ENCODE measurements around the gene MRPL42. TPM values are rescaled to one million over a fixed set of nuclear protein-coding genes. Genes with fewer than 3 reads are reported as not detected.

MRPL42 gene
- total RNA-seq, 1 donor from 2014 or later: 44.6 TPM

DNA sequence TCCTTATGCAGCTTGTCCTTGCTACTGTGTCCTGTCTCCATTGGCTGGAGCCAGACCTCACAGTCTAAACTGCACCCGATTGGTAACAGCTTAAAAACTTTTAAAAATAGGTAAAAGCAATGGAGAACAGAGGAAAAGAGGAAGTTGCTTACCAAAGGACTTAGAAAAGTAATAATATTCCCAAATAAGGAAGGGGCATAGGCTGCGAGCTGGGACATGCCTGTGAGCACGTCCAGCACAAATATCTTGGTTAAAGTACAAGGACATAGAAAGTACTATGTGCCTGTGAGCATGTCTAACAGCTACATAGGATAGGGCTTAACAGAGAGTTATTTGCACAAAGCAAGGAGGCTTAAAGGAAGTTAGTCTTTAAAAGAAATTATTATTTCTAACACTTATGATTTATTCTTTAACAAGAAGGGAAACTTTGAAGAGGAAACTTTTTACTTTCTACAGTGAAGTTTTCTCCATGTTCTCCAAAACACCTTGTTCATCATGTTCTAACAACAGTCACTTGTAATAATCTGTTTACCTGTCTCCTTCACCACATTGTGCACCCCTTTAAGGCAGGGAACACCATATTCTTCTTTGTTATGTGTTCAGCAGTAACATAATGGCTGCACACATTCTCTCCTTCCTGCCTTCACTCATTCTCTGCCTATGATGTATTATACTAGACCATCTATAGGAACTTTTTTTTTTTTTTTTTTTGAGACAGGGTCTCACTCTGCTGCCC is 15.7 kb upstream of the MRPL42 start:
- no peak overlapping the region for H3K27ac Mint-ChIP-seq
- POLR2A ChIA-PET: no interaction called here
- no peaks in the 10 kb centered on the region for H3K36me3 Mint-ChIP-seq (ENCODE audit: low read depth)
- no peak for DNase-seq
- no peak overlapping the region for H3K4me3 Mint-ChIP-seq
- ATAC-seq (ENCODE audit: low read depth): no peak
- intact Hi-C loops (cut with micrococcal nuclease): loop anchor here (1.0 kb wide), 1 partner anchor 9 kb away; no protein-coding TSS in a partner anchor
- no peak for TF ChIP-seq CTCF (IDR thresholded peaks at IDR 0.05)
- no peaks in the 10 kb centered on the region for H3K9me3 Mint-ChIP-seq
- peaks cover 19% of the 10 kb centered on the region for H3K4me1 Mint-ChIP-seq
- H3K27me3 Mint-ChIP-seq: no peaks in the 10 kb centered on the region
- CTCF ChIA-PET: interaction anchor here (1.1 kb wide), 1 partner anchor 32 kb away, joined by 3 read pairs; no protein-coding TSS in a partner anchor

GRCh38 chr12:93453633-93454032 is 13.7 kb upstream of the MRPL42 start:
- Mint-ChIP-seq H3K27me3 (no peaks in the 10 kb centered on the region), H3K4me3 (no peak overlapping the region), H3K36me3 (ENCODE audit: low read depth) (no peaks in the 10 kb centered on the region), H3K27ac (no peak overlapping the region), H3K9me3 (no peaks in the 10 kb centered on the region), H3K4me1 (peaks cover 15% of the 10 kb centered on the region)
- ATAC-seq (ENCODE audit: low read depth) (no peak), DNase-seq (no peak)
- TF ChIP-seq CTCF (IDR thresholded peaks at IDR 0.05): no peak
- ChIA-PET CTCF (no interaction called here), POLR2A (no interaction called here)
- intact Hi-C loops (cut with micrococcal nuclease): no loop called here

GRCh38 chr12:93456077-93456476 is 11.2 kb upstream of the MRPL42 start:
- Mint-ChIP-seq H3K9me3 (no peaks in the 10 kb centered on the region), H3K36me3 (ENCODE audit: low read depth) (no peaks in the 10 kb centered on the region), H3K27ac (no peak overlapping the region), H3K4me3 (no peak overlapping the region), H3K27me3 (no peaks in the 10 kb centered on the region), H3K4me1 (peaks cover 2% of the 10 kb centered on the region)
- CTCF ChIA-PET: no interaction called here
- POLR2A ChIA-PET: no interaction called here
- intact Hi-C loops (cut with micrococcal nuclease): no loop called here
- no peak for TF ChIP-seq CTCF (IDR thresholded peaks at IDR 0.05)
- DNase-seq (no peak), ATAC-seq (ENCODE audit: low read depth) (no peak)

GRCh38 chr12:93459097-93459496 is 8.2 kb upstream of the MRPL42 start:
- peaks cover 2% of the 10 kb centered on the region for H3K4me1 Mint-ChIP-seq
- no peak overlapping the region for H3K27ac Mint-ChIP-seq
- no peaks in the 10 kb centered on the region for H3K9me3 Mint-ChIP-seq
- POLR2A ChIA-PET: no interaction called here
- DNase-seq: no peak
- intact Hi-C loops (cut with micrococcal nuclease): no loop called here
- H3K27me3 Mint-ChIP-seq: no peaks in the 10 kb centered on the region
- H3K36me3 Mint-ChIP-seq (ENCODE audit: low read depth): no peaks in the 10 kb centered on the region
- no peak for ATAC-seq (ENCODE audit: low read depth)
- TF ChIP-seq CTCF (IDR thresholded peaks at IDR 0.05): no peak
- no peak overlapping the region for H3K4me3 Mint-ChIP-seq
- CTCF ChIA-PET: no interaction called here

GRCh38 chr12:93460003-93460402 is 7.3 kb upstream of the MRPL42 start:
- H3K9me3 Mint-ChIP-seq: no peaks in the 10 kb centered on the region
- H3K27me3 Mint-ChIP-seq: no peaks in the 10 kb centered on the region
- no peak for TF ChIP-seq CTCF (IDR thresholded peaks at IDR 0.05)
- intact Hi-C loops (cut with micrococcal nuclease): loop anchor here (1.0 kb wide), 1 partner anchor 8 kb away; no protein-coding TSS in a partner anchor
- no peak for ATAC-seq (ENCODE audit: low read depth)
- DNase-seq: no peak
- ChIA-PET POLR2A (no interaction called here), CTCF (no interaction called here)
- H3K4me3 Mint-ChIP-seq: no peak overlapping the region
- H3K36me3 Mint-ChIP-seq (ENCODE audit: low read depth): no peaks in the 10 kb centered on the region
- H3K4me1 Mint-ChIP-seq: peaks cover 2% of the 10 kb centered on the region
- H3K27ac Mint-ChIP-seq: no peak overlapping the region
